Upper lobe of left lung (tissue), 4 donors: ENCODE measurements around the gene ATP9A.

Experiments
- CTCF ChIP-seq, 6 experiments: fragments of 450-650 bp in 4 of 6; fragments of 200-600 bp in 2 of 6; sonication (generic) in 2 of 6; IDR thresholded peaks; one replicate each; pipeline ENCODE4 v1.5.1; 2016 to 2019; ENCODE audit warnings: antibody characterized with exemption in 6 of 6
- EP300 ChIP-seq, 4 donors: sonication (generic); formaldehyde crosslinking; IDR thresholded peaks; one replicate each; pipeline ENCODE4 v1.5.1; 2017; ENCODE audit warnings: antibody characterized with exemption in 4 of 4, control low read depth in 2 of 4
- POLR2A ChIP-seq, 4 donors: fragments of 450-650 bp; IDR thresholded peaks; one replicate each; pipeline ENCODE4 v1.5.1; 2016 to 2017; ENCODE audit warnings: antibody characterized with exemption in 4 of 4, mild to moderate bottlenecking in 2 of 4
- POLR2AphosphoS5 ChIP-seq, 2 donors: sonication (generic); formaldehyde crosslinking; IDR thresholded peaks; one replicate each; pipeline ENCODE4 v1.5.1; 2017; ENCODE audit warnings: antibody characterized with exemption in 2 of 2

- TF ChIP-seq CTCF (IDR thresholded peaks at IDR 0.05) (no peak), POLR2AphosphoS5 (IDR thresholded peaks at IDR 0.05) (no peak), POLR2A (IDR thresholded peaks at IDR 0.05) (no peak), EP300 (IDR thresholded peaks at IDR 0.05) (no peak)
Observed at GRCh38 chr20:51711426-51711825, 56.8 kb downstream of the ATP9A start.
